ENCODE measurements around the gene SLIT3. TPM values are rescaled to one million over a fixed set of nuclear protein-coding genes. Genes with fewer than 3 reads are reported as not detected.

Gene SLIT3
- total RNA-seq, 4 donors from 2014 or later = 28.4 to 77.2 (median 63.8) TPM

GRCh38 chr5:169226895-169227294 lies 74.0 kb downstream of the SLIT3 start:
- H3K27me3 ChIP-seq = no peaks in the 10 kb centered on the region
- 89 to 94% methylated on average over 3 of the region's 3 CpGs for WGBS, 2 donors
- H3K4me3 ChIP-seq (replicated peaks in 1 of 3) = no peak overlapping the region
- intact Hi-C loops (cut with DNase I) = no loop called here
- DNase-seq = no peak
- H3K27ac ChIP-seq = no peak overlapping the region
- no peak for TF ChIP-seq POLR2A (IDR thresholded peaks at IDR 0.05)
- H3K36me3 ChIP-seq = no peaks in the 10 kb centered on the region
- H3K9me3 ChIP-seq = no peaks in the 10 kb centered on the region
- peaks cover 33 to 35% of the 10 kb centered on the region in 2 donors for H3K4me1 ChIP-seq

- Histone ChIP-seq H3K27me3 (no peaks in the 10 kb centered on the region), H3K4me3 (replicated peaks in 1 of 3) (no peak overlapping the region), H3K4me1 (peaks cover 28 to 35% of the 10 kb centered on the region in 2 donors), H3K36me3 (no peaks in the 10 kb centered on the region), H3K27ac (no peak overlapping the region), H3K9me3 (no peaks in the 10 kb centered on the region)
- no peak for DNase-seq
- WGBS, 2 donors = 93 to 95% methylated on average over 6 of the region's 6 CpGs
- TF ChIP-seq POLR2A (IDR thresholded peaks at IDR 0.05) = no peak
- TF ChIP-seq, protein P1, sequence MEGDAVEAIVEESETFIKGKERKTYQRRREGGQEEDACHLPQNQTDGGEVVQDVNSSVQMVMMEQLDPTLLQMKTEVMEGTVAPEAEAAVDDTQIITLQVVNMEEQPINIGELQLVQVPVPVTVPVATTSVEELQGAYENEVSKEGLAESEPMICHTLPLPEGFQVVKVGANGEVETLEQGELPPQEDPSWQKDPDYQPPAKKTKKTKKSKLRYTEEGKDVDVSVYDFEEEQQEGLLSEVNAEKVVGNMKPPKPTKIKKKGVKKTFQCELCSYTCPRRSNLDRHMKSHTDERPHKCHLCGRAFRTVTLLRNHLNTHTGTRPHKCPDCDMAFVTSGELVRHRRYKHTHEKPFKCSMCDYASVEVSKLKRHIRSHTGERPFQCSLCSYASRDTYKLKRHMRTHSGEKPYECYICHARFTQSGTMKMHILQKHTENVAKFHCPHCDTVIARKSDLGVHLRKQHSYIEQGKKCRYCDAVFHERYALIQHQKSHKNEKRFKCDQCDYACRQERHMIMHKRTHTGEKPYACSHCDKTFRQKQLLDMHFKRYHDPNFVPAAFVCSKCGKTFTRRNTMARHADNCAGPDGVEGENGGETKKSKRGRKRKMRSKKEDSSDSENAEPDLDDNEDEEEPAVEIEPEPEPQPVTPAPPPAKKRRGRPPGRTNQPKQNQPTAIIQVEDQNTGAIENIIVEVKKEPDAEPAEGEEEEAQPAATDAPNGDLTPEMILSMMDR (IDR thresholded peaks at IDR 0.05) = no peak
- intact Hi-C loops (cut with DNase I) = no loop called here
Observed at GRCh38 chr5:169225830-169226356, 75.0 kb downstream of the SLIT3 start.

- no peaks in the 10 kb centered on the region for H3K36me3 ChIP-seq
- 64 to 71% methylated on average over 1 of the region's 1 CpG for WGBS, 2 donors
- no peak for DNase-seq
- intact Hi-C loops (cut with DNase I) = no loop called here
- H3K27me3 ChIP-seq = no peaks in the 10 kb centered on the region
- no peak overlapping the region for H3K4me3 ChIP-seq (replicated peaks in 1 of 3)
- peaks cover 20 to 24% of the 10 kb centered on the region in 2 donors for H3K4me1 ChIP-seq
- no peak overlapping the region for H3K27ac ChIP-seq
- H3K9me3 ChIP-seq = no peaks in the 10 kb centered on the region
- TF ChIP-seq POLR2A (IDR thresholded peaks at IDR 0.05) = no peak
- TF ChIP-seq, protein P1 (IDR thresholded peaks at IDR 0.05) = no peak
Observed at GRCh38 chr5:169223595-169223953, 77.4 kb downstream of the SLIT3 start.

DNA sequence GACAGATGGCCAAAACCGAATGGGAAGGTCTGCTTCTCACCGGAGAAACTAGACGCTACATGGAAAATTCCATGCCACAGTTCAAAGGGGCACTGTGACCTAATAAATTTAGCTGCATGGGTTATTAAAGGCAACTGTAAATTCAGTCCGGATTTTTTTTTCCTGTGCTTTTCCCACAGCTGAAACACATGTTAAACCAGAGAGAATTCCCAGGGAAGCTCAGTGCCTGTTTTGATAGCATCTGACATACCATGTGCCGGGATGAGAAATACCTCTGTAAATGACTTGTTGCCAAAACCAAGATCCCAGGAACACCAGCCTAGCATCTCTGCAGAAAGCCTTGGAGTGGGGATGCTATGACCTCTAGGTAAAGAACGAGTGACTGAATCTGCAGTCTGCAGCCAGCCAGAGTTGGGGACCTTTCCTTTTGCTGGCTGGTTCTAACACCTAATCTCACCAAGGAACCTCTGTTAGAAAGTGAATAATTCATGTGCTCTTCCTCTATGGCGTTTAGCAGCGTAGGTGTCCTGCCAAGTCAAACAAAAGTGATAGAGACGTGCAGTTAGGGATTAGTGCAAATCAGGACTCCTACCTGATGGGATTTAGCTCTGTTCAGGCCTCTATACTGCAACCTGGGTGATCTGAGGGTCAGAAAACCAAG lies 77.9 kb downstream of the SLIT3 start:
- Histone ChIP-seq H3K27ac (no peak overlapping the region), H3K27me3 (no peaks in the 10 kb centered on the region), H3K4me3 (replicated peaks in 1 of 3) (no peak overlapping the region), H3K4me1 (peaks cover 22 to 24% of the 10 kb centered on the region in 2 donors), H3K36me3 (no peaks in the 10 kb centered on the region), H3K9me3 (no peaks in the 10 kb centered on the region)
- DNase-seq = no peak
- 70 to 73% methylated on average over 9 of the region's 9 CpGs for WGBS, 2 donors
- intact Hi-C loops (cut with DNase I) = no loop called here
- TF ChIP-seq POLR2A (IDR thresholded peaks at IDR 0.05) = no peak
- TF ChIP-seq, protein P1 (IDR thresholded peaks at IDR 0.05) = no peak

GRCh38 chr5:169221519-169221918 lies 79.4 kb downstream of the SLIT3 start:
- no peaks in the 10 kb centered on the region for H3K27me3 ChIP-seq
- TF ChIP-seq POLR2A (IDR thresholded peaks at IDR 0.05) = no peak
- TF ChIP-seq, protein P1 (IDR thresholded peaks at IDR 0.05) = no peak
- H3K4me1 ChIP-seq = peaks cover 22 to 24% of the 10 kb centered on the region in 2 donors
- H3K4me3 ChIP-seq (replicated peaks in 1 of 3) = no peak overlapping the region
- H3K36me3 ChIP-seq = no peaks in the 10 kb centered on the region
- H3K9me3 ChIP-seq = no peaks in the 10 kb centered on the region
- H3K27ac ChIP-seq = no peak overlapping the region
- no peak for DNase-seq
- intact Hi-C loops (cut with DNase I) = no loop called here
- WGBS, 2 donors = 90 to 91% methylated on average over 5 of the region's 5 CpGs
